ENCODE data around the gene KIAA1755.

The KIAA1755 gene

GRCh38 chr20:38162878-38163875 is 97.4 kb downstream of the KIAA1755 start:
- FAIRE-seq = no peak

GRCh38 chr20:38162149-38162548 is 98.4 kb downstream of the KIAA1755 start:
- no peak for FAIRE-seq

- no peak for FAIRE-seq
Measured at GRCh38 chr20:38161412-38161774, 99.1 kb downstream of the KIAA1755 start.
